IMR-90 (cell line): ENCODE measurements around the gene ENOX1.
"Not testable (repeated sequence)": the region's sequence is repeated elsewhere in the genome, so short reads cannot be mapped to it uniquely, and the experiment has no call there.

Source experiments
- CTCF ChIP-seq: conservative IDR thresholded peaks from 2 replicates; pipeline ENCODE4 v1.5.1; 2012; ENCODE audit warnings: mild to moderate bottlenecking, low read depth, low read length, improper control_type of control experiment
- FOS ChIP-seq: fragments of 150-350 bp; IDR thresholded peaks from 2 replicates; pipeline ENCODE4 v1.6.1; 2016; ENCODE audit warnings: low read depth, low read length
- MAZ ChIP-seq: IDR thresholded peaks from 2 replicates; pipeline ENCODE4 v1.6.1; 2012; ENCODE audit warnings: low read depth, mild to moderate bottlenecking, low read length, improper control_type of control experiment, moderate library complexity, borderline replicate concordance
- MXI1 ChIP-seq: IDR thresholded peaks from 2 replicates; pipeline ENCODE4 v1.6.1; 2012; ENCODE audit warnings: low read depth, mild to moderate bottlenecking, low read length, moderate library complexity, borderline replicate concordance
- POLR2A ChIP-seq: IDR thresholded peaks from 2 replicates; pipeline ENCODE4 v1.6.1; 2012; ENCODE audit warnings: mild to moderate bottlenecking, low read depth, low read length
- RAD21 ChIP-seq: IDR thresholded peaks from 2 replicates; pipeline ENCODE4 v1.6.1; 2012; ENCODE audit warnings: low read length, improper control_type of control experiment
- USF2 ChIP-seq: fragments of 150-350 bp; IDR thresholded peaks from 2 replicates; pipeline ENCODE4 v1.6.1; 2017; ENCODE audit warnings: mild to moderate bottlenecking, antibody characterized with exemption, low read length, low read depth

DNA sequence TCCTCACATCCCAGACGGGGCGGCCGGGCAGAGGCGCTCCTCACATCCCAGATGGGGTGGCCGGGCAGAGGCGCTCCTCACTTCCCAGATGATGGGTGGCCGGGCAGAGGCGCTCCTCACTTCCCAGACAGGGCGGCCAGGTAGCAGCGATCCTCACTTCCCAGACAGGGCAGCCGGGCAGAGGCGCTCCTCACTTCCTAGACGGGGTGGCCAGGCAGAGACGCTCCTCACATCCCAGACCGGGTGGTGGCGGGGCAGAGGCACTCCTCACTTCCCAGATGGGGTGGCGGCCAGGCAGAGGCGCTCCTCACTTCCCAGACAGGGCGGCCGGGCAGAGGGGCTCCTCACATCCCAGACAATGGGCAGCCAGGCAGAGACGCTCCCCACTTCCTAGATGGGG lies 370.4 kb downstream of the ENOX1 start:
- not testable (repeated sequence) for TF ChIP-seq CTCF, RAD21, POLR2A, MXI1, FOS, USF2, MAZ
